ENCODE measurements around the gene COL15A1.
A peak's percentile ranks its signal among the peaks of the same experiment; 100 is the strongest.

Gene COL15A1

DNA sequence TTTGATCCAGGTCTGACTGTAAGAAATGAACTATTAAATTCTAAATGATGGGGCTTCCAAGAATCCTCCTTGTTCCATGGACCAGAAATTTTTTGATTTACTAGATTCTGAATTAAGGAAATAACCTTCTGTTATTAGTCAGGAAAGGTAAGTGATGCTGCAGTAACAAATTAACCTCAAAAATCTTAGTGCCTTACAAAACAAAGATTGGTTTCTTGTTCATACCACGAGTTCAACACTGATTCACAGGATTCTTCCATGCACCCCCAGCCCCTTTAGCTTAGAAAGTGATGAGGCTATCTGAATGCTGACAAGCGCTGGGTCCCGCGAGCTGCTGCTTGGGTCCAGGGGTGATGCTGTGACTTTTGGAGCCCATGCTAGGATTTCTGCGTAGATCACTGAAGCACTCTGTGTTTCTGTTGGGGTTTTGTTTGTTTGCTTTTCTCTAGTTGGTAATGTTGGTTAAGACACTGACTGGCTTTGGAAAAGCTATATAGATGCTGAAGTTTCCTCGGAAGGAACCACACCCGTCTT lies 52.3 kb downstream of the COL15A1 start:
- no peak overlapping the region for H3K4me3 ChIP-seq (ENCODE audit: low read depth, low read length)
- TF ChIP-seq, protein P1, sequence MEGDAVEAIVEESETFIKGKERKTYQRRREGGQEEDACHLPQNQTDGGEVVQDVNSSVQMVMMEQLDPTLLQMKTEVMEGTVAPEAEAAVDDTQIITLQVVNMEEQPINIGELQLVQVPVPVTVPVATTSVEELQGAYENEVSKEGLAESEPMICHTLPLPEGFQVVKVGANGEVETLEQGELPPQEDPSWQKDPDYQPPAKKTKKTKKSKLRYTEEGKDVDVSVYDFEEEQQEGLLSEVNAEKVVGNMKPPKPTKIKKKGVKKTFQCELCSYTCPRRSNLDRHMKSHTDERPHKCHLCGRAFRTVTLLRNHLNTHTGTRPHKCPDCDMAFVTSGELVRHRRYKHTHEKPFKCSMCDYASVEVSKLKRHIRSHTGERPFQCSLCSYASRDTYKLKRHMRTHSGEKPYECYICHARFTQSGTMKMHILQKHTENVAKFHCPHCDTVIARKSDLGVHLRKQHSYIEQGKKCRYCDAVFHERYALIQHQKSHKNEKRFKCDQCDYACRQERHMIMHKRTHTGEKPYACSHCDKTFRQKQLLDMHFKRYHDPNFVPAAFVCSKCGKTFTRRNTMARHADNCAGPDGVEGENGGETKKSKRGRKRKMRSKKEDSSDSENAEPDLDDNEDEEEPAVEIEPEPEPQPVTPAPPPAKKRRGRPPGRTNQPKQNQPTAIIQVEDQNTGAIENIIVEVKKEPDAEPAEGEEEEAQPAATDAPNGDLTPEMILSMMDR (IDR thresholded peaks at IDR 0.05; ENCODE audit: borderline replicate concordance, insufficient read depth, low read depth, low read length), result no peak

DNA sequence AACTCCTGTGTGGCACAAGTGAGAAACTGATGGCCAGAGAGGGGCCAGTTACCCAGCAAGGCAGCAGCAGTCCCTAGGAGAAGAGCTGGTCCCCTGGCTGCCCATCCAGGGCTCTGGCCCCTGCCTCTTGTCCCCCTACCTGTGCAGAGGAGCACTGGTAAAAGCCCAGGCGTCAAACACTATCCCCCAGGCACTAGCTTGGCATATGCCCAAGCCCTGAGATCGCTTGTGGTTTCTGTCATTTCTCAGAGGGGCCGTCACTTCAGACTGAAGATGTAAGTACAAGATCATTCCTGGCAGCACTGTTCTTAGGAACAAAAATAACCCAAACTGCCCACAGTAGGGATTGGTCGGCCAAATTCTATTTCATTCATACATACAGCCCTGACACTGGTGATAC lies 53.9 kb downstream of the COL15A1 start:
- TF ChIP-seq, protein P1 (IDR thresholded peaks at IDR 0.05; ENCODE audit: borderline replicate concordance, insufficient read depth, low read depth, low read length), result no peak
- no peak overlapping the region for H3K4me3 ChIP-seq (ENCODE audit: low read depth, low read length)

DNA sequence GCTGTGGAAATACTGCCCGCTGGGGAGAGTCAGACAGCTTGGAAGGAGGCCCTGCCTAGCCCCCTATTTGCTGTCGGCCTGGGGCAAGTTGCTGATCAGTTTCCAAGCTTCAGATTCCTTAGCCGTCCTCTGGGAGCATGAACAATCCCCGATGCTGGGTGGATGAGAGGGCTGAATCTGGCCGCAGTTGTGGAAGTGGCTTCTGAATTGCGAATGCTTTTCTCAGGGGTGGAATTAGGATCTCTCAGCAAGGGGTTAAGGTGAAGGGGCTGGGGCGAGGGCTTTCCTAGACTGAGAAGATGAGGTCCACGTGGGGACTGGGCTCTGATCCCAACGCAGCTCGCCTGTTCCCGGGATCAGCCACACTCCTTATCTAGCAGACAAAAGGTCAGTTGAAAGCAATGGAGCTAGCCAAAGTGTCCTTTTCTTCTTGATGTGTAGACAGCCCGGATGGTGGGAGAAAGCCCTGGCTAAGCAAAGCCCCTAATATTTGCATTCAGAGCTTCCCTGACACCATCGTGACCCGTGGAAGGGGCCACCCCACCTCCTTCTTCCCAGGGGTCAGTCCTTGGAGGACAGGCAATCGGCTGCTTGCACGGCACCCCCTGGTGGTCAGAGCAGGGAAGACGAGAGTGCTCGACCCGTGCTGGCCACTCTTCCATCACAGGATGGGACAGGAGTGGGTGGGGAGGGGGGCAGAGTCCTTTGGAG lies 54.9 kb downstream of the COL15A1 start:
- TF ChIP-seq, protein P1 (IDR thresholded peaks at IDR 0.05; ENCODE audit: borderline replicate concordance, insufficient read depth, low read depth, low read length), result peak; percentile 95

GRCh38 chr9:98999152-98999525 lies 55.4 kb downstream of the COL15A1 start:
- TF ChIP-seq, protein P1 (IDR thresholded peaks at IDR 0.05; ENCODE audit: borderline replicate concordance, insufficient read depth, low read depth, low read length), result no peak
- H3K4me3 ChIP-seq (ENCODE audit: low read depth, low read length), result no peak overlapping the region

More for the DNA sequence above, 54.9 kb downstream of the COL15A1 start:
- no peak overlapping the region for H3K4me3 ChIP-seq (ENCODE audit: low read depth, low read length)

DNA sequence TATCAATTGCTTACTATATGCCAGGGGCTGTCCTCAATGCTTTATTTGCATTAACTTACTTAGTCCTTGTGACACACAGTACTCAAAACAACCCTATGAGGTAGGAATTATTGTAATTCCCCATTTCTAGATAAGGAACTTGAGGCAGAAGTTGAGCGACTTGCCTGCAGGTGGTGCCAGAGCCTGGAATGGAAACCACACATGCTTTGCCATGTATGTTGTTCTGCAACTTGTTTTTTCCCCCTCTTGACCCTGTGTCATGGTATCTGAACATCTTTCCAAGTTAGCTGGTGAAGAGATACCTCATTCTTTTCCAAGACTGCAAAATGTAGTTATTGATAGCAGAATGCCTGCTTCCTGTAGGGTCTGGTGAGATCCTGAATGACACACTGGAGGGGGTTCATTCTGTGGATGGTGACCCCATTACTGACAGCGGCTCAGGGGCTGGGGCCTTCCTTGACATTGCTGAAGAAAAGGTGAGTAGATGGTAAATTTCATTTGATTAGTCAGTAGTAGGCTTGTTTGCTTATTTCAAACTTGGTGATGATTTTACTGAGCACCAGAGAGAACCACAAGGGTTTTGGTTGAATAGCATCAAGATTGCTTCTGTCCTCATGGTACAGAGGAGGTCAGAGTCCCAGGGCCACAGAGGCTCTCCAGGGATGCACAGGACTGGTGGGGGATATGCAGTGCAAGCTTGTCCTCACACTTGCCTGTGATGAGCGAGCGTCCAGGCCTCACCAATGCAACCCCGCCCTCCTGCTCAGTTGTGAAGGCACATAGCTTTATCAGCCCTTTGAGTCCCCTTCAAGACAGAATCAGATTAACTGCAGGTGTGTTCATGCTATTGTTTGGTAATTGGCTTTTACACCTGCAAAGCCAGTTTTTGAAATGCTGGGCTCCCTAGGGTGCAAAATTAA lies 57.0 kb downstream of the COL15A1 start:
- TF ChIP-seq, protein P1 (IDR thresholded peaks at IDR 0.05; ENCODE audit: borderline replicate concordance, insufficient read depth, low read depth, low read length), result peak; percentile 69; the same call in 1 of the 2 replicates
- H3K4me3 ChIP-seq (ENCODE audit: low read depth, low read length), result no peak overlapping the region

DNA sequence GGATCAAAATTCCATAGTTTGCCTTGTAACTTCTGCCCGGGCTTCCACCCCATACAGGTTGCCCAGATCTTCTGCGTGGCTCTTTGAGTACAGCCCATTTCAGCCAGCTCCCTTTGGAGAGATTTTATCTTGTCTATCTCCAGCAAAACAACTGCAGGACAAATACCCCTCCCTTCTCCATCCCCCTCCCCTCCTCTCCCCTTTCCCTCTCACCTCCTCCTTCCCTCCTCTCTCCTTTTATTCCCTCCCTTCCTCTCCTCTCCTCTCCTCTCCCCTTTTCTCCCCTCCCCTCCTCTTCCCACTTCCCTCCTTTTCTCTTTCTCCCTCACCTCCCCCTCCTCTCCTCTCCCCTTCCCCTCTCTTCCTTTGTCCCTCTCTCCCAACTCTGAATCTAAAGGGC lies 58.2 kb downstream of the COL15A1 start:
- TF ChIP-seq, protein P1 (IDR thresholded peaks at IDR 0.05; ENCODE audit: borderline replicate concordance, insufficient read depth, low read depth, low read length), result no peak
- H3K4me3 ChIP-seq (ENCODE audit: low read depth, low read length), result no peak overlapping the region
